ENCODE measurements around the gene RCOR3. TPM values are rescaled to one million over a fixed set of nuclear protein-coding genes. Genes with fewer than 3 reads are reported as not detected.

The RCOR3 gene
- polyA plus RNA-seq, 1 donor, result 115 TPM

Other genes with a start within 250 kb of the RCOR3 start
- gene KCNH1, start 125.2 kb upstream of the RCOR3 start, polyA plus RNA-seq (ENCODE audit: insufficient read length), result 0.47 TPM
- gene TRAF5, start 67.5 kb downstream of the RCOR3 start, polyA plus RNA-seq (ENCODE audit: insufficient read length), result 27.9 TPM
- 0.38 TPM for gene RD3, start 232.8 kb downstream of the RCOR3 start, polyA plus RNA-seq (ENCODE audit: insufficient read length)

All from left kidney (tissue), 1 donor.